ENCODE measurements around the gene ST6GALNAC5.
A peak's percentile ranks its signal among the peaks of the same experiment; 100 is the strongest.
"Not testable (repeated sequence)": the region's sequence is repeated elsewhere in the genome, so short reads cannot be mapped to it uniquely, and the experiment has no call there.

ST6GALNAC5 gene

DNA sequence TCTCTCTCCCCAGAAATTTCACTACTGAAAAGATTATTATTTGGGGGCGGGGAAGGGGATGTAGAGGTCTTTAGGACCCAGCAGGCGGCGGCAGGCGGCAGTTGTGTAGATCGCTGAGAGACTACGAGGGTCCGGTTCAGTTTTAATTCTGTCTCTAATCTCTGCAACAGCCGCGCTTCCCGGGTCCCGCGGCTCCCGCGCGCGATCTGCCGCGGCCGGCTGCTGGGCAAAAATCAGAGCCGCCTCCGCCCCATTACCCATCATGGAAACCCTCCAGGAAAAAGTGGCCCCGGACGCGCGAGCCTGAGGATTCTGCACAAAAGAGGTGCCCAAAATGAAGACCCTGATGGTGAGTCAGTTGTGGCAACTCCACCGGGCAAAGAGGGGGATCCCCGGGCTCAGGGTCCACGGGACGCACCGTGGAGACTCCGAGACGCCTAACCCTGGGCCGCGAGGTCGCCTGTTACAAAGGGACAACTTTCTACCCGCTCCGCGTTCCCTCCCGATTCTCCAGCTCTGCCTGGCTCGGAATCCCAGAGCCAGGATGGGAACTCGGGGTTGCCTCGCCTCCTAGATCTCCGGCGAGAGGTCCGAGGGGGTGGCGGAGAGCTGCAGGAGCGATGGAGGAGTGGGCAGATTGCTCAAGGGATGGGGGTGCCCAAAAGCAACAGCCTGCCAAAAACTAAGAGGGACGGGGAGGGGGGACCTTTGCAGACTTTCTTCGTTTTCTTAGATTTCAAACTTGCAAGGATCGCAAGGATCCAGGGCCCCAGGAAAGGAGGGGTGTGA, at the start of gene ST6GALNAC5:
TSS of gene ST6GALNAC5 (plus strand) at position 139 of the 789 bp plus-strand sequence.
- Mint-ChIP-seq H3K36me3 (ENCODE audit: low read depth) (no peaks in the 10 kb centered on the region), H3K27me3 (ENCODE audit: low read depth) (peaks cover 73% of the 10 kb centered on the region), H3K27ac (no peak within 1 kb of the TSS), H3K4me1 (ENCODE audit: low read depth) (peaks cover 1% of the 10 kb centered on the region), H3K4me3 (peak within 1 kb of the TSS; percentile 51), H3K9me3 (no peaks in the 10 kb centered on the region)
- no peak for DNase-seq (ENCODE audit: low spot score)

DNA sequence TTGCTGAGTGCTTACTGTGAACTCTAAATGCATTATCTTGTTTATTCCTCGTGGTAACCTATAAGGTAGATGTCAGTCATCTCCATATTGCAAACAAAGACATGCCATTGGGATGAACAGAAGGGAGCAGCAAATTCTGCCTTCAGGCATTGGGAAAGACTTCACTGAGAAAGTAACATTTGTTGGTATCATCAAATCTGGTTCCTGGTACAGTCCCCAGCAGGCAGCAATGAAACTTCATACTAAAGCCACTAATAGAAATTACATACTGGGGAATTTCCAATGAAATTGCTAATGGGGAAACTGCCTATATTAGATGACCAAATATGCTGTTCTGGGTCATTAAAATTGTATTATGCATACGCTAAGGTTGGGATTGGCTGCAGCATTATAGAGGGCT, 47.3 kb upstream of the ST6GALNAC5 start:
- H3K4me3 Mint-ChIP-seq: no peak overlapping the region

DNA sequence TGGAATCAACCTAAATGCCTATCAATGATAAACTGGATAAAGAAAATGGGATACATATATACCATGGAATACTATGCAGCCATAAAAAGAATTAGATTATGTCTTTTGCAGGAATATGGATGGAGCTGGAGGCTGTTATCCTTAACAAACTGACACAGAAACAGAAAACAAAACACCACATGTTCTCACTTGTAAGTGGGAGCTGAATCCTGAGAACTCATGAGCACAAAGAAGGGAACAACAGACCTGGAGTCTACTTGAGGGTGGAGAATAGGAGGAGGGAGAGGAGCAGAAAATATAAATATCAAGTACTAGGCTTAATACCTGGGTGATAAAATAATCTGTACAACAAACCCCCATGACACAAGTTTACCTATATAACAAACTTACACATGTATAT, 44.3 kb upstream of the ST6GALNAC5 start:
- H3K27ac Mint-ChIP-seq; H3K27me3 Mint-ChIP-seq (ENCODE audit: low read depth); H3K4me1 Mint-ChIP-seq (ENCODE audit: low read depth); H3K4me3 Mint-ChIP-seq; DNase-seq (ENCODE audit: low spot score); H3K36me3 Mint-ChIP-seq (ENCODE audit: low read depth); H3K9me3 Mint-ChIP-seq: not testable (repeated sequence)

More for the DNA sequence above, 47.3 kb upstream of the ST6GALNAC5 start:
- Mint-ChIP-seq H3K27me3 (ENCODE audit: low read depth) (no peaks in the 10 kb centered on the region), H3K4me1 (ENCODE audit: low read depth) (no peaks in the 10 kb centered on the region), H3K27ac (no peak overlapping the region), H3K9me3 (no peaks in the 10 kb centered on the region), H3K36me3 (ENCODE audit: low read depth) (no peaks in the 10 kb centered on the region)
- no peak for DNase-seq (ENCODE audit: low spot score)

DNA sequence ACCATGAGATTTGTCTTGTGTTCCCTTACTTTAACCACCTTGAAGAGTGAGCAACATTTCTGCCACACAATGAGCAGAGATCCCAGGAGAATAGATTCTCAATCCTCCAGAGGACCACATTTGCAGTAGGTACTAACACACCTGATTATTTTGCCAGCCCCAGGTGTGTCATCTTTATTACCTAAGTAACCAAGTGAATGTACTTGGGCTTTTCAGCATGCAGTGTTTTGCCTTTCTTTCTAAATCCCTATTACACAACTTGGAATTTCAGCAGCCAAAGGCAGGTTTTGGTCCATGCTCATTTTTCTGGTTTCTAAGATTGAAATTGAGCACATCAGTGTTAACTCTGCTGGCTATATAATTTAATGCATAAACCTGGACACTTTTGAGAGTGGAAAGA, 43.2 kb upstream of the ST6GALNAC5 start:
- H3K9me3 Mint-ChIP-seq: no peaks in the 10 kb centered on the region
- H3K4me3 Mint-ChIP-seq: no peak overlapping the region
- no peaks in the 10 kb centered on the region for H3K36me3 Mint-ChIP-seq (ENCODE audit: low read depth)
- no peak overlapping the region for H3K27ac Mint-ChIP-seq
- DNase-seq (ENCODE audit: low spot score): no peak
- H3K4me1 Mint-ChIP-seq (ENCODE audit: low read depth): no peaks in the 10 kb centered on the region
- peaks cover 6% of the 10 kb centered on the region for H3K27me3 Mint-ChIP-seq (ENCODE audit: low read depth)

DNA sequence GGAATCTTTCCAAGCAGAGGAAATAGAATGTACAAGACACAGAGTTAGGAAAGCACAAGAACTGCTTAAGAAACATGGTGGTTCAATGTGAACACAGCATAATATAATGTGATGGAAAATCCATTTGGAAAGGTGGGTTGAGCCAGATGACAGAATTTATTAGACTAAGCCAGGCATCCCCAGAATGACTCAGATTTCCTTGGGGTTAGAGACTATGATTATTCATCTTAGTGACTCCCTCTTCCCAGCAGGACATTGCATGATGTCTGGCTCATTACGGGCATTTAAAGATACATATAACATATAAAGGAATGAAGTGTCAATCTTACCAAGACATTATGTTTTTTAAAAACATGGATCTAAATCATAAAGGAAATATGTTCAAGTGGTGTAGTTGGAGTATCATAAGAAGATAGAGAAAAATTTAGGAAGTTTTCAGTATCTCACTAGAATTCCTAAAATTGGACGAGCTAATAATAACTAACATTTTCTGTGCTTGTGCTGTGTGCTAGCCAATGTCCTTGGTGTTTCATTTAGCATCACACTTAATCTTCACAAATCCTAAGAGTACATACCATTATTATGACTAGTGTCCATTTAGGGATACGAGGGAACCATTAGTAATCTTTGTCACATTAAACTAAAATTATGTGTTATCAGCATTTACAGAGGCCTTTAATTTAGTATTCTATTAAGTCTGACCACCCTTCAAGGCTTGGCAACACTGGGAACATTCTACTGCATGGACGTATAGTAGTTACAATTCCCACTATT, 41.0 kb upstream of the ST6GALNAC5 start:
- DNase-seq (ENCODE audit: low spot score): no peak
- Mint-ChIP-seq H3K4me1 (ENCODE audit: low read depth) (peaks cover 5% of the 10 kb centered on the region), H3K27ac (no peak overlapping the region), H3K27me3 (ENCODE audit: low read depth) (peaks cover 6% of the 10 kb centered on the region), H3K36me3 (ENCODE audit: low read depth) (no peaks in the 10 kb centered on the region), H3K9me3 (no peaks in the 10 kb centered on the region), H3K4me3 (no peak overlapping the region)

DNA sequence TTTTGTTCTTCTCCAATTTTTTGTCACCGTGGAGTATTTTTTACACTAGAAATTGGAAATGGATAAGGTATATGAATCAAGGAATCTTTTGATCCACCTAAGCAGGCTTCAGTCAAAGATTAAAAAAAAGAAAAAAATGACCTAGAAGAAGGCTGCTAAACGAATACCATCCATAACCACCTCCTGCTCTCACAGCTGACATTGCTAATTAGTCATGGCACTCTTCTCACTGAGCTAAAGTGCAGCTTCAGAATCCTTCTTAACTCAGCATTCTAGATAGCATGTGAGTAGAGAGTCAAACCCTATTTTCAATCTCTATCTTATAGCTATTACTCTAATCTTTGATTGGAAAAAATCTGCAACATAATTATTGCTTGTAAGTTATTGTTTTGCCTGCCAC, 40.2 kb upstream of the ST6GALNAC5 start:
- Mint-ChIP-seq H3K9me3 (no peaks in the 10 kb centered on the region), H3K36me3 (ENCODE audit: low read depth) (no peaks in the 10 kb centered on the region), H3K4me1 (ENCODE audit: low read depth) (peaks cover 5% of the 10 kb centered on the region), H3K27ac (no peak overlapping the region), H3K4me3 (no peak overlapping the region), H3K27me3 (ENCODE audit: low read depth) (peaks cover 9% of the 10 kb centered on the region)
- no peak for DNase-seq (ENCODE audit: low spot score)

DNA sequence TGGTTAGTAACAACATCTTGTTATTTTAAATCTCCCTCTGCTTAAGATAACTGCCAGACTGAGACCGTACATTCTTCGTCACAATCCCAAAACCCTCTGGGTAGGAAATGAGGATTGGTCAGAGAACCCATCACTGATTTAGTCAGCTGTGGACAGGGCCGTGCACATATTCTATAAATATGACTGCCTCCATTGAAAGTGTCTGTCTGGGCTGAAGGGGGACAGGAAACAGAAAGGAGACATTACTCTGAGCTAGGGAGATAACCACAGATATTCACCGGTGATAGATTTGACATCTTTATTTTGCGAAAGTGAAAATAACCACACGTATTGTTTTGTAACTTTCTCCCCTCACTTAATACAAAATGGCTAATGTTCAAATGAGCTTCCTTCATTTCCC, 36.9 kb upstream of the ST6GALNAC5 start:
- DNase-seq (ENCODE audit: low spot score): no peak
- Mint-ChIP-seq H3K27me3 (ENCODE audit: low read depth) (peaks cover 9% of the 10 kb centered on the region), H3K4me3 (no peak overlapping the region), H3K9me3 (no peaks in the 10 kb centered on the region), H3K36me3 (ENCODE audit: low read depth) (no peaks in the 10 kb centered on the region), H3K27ac (no peak overlapping the region), H3K4me1 (ENCODE audit: low read depth) (peaks cover 5% of the 10 kb centered on the region)

DNA sequence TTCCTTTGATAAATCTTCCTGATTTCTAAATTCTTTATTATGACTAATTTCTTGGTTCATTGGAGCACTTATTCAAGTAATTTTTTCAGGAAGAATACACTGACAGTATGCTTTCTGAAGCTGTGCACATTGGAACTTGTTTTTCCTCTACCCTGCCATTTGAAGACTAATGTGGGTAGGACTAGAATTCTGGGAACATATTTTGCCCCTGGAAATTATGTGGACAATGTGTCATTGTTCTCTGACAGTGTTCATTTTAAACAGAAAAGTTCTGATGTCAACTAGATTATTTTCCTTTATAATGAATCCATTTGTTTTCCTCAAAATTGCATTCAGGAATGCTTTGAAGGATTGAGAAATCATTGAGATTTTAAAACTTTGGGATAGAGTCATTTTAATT, 34.8 kb upstream of the ST6GALNAC5 start:
- Mint-ChIP-seq H3K4me3 (no peak overlapping the region), H3K9me3 (no peaks in the 10 kb centered on the region), H3K4me1 (ENCODE audit: low read depth) (peaks cover 5% of the 10 kb centered on the region), H3K36me3 (ENCODE audit: low read depth) (no peaks in the 10 kb centered on the region), H3K27me3 (ENCODE audit: low read depth) (peaks cover 8% of the 10 kb centered on the region), H3K27ac (no peak overlapping the region)
- DNase-seq (ENCODE audit: low spot score): no peak

DNA sequence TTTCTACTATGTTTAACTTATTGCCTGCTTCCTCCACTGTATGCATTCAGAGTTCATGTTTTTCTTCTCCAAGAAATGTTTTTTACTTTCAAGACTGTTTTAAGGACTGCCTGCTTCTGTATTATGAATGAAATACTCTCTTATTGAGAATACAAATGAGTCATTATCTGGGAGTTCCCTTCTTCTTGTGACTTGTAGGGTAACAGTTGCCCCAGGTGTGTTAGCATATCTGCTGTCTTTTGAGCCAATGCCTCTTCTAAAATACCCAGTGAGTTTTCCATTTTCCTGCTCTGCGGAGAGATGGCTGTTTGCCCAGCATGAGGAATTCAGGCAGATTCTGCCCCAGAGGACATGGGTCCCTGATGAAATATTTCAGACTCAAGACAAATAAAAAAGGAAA, 34.1 kb upstream of the ST6GALNAC5 start:
- Mint-ChIP-seq H3K4me3 (no peak overlapping the region), H3K27ac (no peak overlapping the region), H3K9me3 (no peaks in the 10 kb centered on the region), H3K27me3 (ENCODE audit: low read depth) (peaks cover 4% of the 10 kb centered on the region), H3K36me3 (ENCODE audit: low read depth) (no peaks in the 10 kb centered on the region), H3K4me1 (ENCODE audit: low read depth) (peaks cover 5% of the 10 kb centered on the region)
- DNase-seq (ENCODE audit: low spot score): no peak

DNA sequence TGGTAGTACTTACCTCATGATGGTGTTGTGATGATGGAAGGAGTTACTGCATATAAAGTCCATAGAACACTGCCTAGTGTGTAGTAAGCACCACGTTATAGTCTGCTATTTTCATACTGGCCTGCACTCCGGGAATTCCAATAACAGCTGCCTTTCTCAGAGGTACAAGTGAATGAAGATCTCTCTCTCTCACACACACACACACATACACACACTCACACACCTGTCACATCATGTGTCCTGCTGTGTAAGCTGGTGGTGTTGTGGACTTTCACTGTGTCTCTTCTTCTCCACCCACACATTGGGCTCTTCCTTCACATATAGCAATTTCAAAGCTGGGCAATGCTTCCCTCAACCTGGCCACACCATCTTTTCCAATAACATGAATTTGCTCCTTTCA, 33.4 kb upstream of the ST6GALNAC5 start:
- Mint-ChIP-seq H3K4me3 (no peak overlapping the region), H3K4me1 (ENCODE audit: low read depth) (peaks cover 5% of the 10 kb centered on the region), H3K27ac (no peak overlapping the region), H3K36me3 (ENCODE audit: low read depth) (no peaks in the 10 kb centered on the region), H3K9me3 (no peaks in the 10 kb centered on the region), H3K27me3 (ENCODE audit: low read depth) (peaks cover 3% of the 10 kb centered on the region)
- DNase-seq (ENCODE audit: low spot score): no peak

DNA sequence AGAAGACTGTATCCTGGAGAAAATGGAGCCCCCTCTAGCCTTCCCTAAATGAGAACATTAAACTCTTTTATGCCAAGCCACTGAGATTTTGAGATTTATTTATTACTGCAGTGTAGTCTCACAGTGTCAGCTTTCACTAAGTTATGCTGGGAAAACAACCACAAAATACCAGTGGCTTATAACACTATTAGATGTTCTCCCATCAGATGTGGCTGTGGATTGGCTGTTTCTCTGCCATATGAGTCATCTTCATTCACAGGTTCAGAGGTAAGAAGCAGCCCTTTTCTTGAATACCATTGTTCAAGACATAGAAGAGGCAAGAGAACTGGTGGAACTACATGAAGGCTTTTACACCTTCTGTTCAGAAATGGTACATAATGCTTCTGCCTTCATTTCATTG, 32.1 kb upstream of the ST6GALNAC5 start:
- Mint-ChIP-seq H3K9me3 (no peaks in the 10 kb centered on the region), H3K36me3 (ENCODE audit: low read depth) (no peaks in the 10 kb centered on the region), H3K27ac (no peak overlapping the region), H3K4me3 (no peak overlapping the region), H3K4me1 (ENCODE audit: low read depth) (peaks cover 5% of the 10 kb centered on the region), H3K27me3 (ENCODE audit: low read depth) (peaks cover 3% of the 10 kb centered on the region)
- DNase-seq (ENCODE audit: low spot score): no peak

DNA sequence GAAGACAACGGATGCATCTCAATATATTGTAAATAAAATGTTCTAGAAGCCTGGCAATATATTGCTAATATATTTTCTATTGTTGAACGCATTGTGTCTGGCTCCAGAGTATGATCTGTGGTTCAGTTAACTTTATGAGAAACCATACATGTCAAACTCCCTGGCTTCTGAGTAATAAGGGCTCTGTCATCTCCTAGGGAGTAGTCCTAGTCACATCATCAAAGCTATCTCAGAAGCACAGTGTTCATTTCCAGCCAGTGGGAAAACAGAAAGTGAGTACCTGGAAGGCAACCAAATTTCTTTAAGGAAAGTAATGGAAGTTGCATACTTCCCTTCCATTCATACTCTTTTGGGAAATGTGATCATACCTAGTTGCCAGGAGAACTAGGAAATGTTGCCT, 27.0 kb upstream of the ST6GALNAC5 start:
- H3K4me1 Mint-ChIP-seq (ENCODE audit: low read depth): no peaks in the 10 kb centered on the region
- no peak overlapping the region for H3K27ac Mint-ChIP-seq
- H3K4me3 Mint-ChIP-seq: no peak overlapping the region

DNA sequence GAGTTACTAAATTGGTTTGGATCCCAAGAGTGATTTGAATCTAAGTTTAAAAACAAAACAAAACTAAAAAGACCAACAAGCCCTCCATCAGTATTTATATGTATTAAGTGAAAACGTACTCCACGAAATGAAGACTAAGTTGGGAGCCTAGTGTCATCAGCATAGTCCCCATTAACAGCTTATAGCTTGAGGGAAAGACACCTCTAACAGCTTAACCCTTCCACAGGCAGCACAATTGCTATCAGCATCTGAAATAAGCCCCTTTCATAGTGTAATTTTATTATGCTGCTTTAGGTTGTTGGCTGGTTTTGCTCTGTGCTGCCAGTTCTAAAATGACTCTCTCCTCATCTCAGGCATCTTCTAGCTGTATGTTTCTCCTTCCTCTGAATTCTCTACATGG, 25.8 kb upstream of the ST6GALNAC5 start:
- no peaks in the 10 kb centered on the region for H3K4me1 Mint-ChIP-seq (ENCODE audit: low read depth)
- H3K27ac Mint-ChIP-seq: no peak overlapping the region
- no peaks in the 10 kb centered on the region for H3K27me3 Mint-ChIP-seq (ENCODE audit: low read depth)
- no peak for DNase-seq (ENCODE audit: low spot score)
- H3K36me3 Mint-ChIP-seq (ENCODE audit: low read depth): no peaks in the 10 kb centered on the region
- no peak overlapping the region for H3K4me3 Mint-ChIP-seq
- H3K9me3 Mint-ChIP-seq: no peaks in the 10 kb centered on the region

More for the DNA sequence above, 27.0 kb upstream of the ST6GALNAC5 start:
- DNase-seq (ENCODE audit: low spot score): no peak
- Mint-ChIP-seq H3K9me3 (no peaks in the 10 kb centered on the region), H3K36me3 (ENCODE audit: low read depth) (no peaks in the 10 kb centered on the region), H3K27me3 (ENCODE audit: low read depth) (no peaks in the 10 kb centered on the region)

DNA sequence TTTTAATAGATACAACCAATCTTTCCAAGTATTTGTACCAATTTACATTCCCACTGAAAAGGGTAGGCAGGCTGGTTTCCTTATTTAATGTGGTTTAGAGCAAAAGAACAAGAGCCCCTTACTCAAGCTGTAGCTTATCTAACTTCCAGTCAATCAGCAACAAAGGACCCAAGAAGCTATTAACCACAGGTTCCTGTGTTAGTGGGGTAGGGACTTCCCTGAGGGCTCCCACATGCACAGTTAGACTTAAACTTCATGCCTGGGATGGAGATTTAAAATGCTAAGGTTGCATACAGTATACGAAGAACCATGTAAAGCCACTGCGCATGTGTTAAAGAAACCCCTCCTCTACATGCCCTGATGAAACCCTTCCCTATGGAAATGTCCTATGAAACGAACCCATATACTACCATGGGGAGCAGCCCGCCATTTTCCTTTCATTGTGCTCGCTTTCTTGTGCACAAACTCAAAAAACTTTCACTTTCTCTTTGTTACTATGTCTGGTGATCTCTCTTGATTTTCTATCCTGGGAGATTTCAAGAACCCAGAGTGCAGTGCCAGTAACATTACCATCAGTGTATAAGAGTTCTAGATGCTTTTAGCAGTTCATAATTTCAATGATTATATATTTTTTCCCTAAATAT, 23.3 kb upstream of the ST6GALNAC5 start:
- Mint-ChIP-seq H3K27me3 (ENCODE audit: low read depth) (no peaks in the 10 kb centered on the region), H3K4me3 (peak overlapping the region; percentile 18), H3K27ac (no peak overlapping the region), H3K36me3 (ENCODE audit: low read depth) (no peaks in the 10 kb centered on the region), H3K9me3 (no peaks in the 10 kb centered on the region), H3K4me1 (ENCODE audit: low read depth) (no peaks in the 10 kb centered on the region)
- no peak for DNase-seq (ENCODE audit: low spot score)
